Measurements from ENCODE around the gene PTPRF. TPM values are rescaled to one million over a fixed set of nuclear protein-coding genes. Genes with fewer than 3 reads are reported as not detected.

The PTPRF gene
- total RNA-seq, 4 donors from 2014 or later = 204 to 236 (median 231) TPM

DNA sequence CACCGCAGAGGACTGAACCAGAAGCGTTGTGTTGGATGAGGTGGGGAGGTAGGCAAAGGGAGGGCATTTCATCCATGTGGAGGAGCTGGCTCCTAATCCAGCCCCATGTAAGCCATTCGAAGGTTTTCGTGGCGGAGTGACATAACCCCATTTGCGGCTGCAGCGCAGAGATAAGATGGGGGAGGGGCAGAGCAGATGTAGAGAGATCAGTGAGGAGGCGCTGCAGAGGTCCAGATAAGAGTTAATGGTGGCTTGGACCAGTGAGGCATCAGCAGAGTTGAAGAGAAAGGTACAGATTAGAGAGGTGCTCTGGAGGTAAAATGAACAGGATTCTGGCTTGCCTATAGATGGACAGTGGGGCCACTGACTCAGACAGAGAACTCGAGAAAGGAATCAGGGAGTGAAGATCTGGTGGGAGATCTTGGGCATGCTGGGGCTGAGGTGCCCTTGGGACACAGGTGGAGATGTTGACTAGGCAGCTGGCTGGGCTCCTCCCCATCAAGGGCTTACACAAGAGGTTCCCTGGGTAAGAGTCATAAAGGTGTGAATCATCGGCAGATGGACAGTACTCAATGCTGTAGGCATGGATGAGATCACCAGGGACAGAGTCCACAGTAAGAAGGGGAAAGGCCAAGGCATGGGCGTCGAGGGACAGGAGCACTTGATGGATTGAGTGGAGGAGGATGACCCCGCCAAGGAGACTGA, 7.8 kb upstream of the PTPRF start:
- TF ChIP-seq, protein P1, sequence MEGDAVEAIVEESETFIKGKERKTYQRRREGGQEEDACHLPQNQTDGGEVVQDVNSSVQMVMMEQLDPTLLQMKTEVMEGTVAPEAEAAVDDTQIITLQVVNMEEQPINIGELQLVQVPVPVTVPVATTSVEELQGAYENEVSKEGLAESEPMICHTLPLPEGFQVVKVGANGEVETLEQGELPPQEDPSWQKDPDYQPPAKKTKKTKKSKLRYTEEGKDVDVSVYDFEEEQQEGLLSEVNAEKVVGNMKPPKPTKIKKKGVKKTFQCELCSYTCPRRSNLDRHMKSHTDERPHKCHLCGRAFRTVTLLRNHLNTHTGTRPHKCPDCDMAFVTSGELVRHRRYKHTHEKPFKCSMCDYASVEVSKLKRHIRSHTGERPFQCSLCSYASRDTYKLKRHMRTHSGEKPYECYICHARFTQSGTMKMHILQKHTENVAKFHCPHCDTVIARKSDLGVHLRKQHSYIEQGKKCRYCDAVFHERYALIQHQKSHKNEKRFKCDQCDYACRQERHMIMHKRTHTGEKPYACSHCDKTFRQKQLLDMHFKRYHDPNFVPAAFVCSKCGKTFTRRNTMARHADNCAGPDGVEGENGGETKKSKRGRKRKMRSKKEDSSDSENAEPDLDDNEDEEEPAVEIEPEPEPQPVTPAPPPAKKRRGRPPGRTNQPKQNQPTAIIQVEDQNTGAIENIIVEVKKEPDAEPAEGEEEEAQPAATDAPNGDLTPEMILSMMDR (IDR thresholded peaks at IDR 0.05) = no peak
- TF ChIP-seq POLR2A (IDR thresholded peaks at IDR 0.05) = no peak
- DNase-seq (ENCODE audit: low spot score in 2 of 2) = no peak
- no peak overlapping the region for H3K4me3 ChIP-seq (ENCODE audit: low read depth, poor library complexity, severe bottlenecking)
- intact Hi-C loops (cut with DNase I; ENCODE audit: low total_unique reads) = loop anchor here (10.0 kb wide), 1 partner anchor 412 kb away; the partner anchor contains the start of gene ARTN
- WGBS, 2 donors = 74 to 78% methylated on average over 13 of the region's 13 CpGs

DNA sequence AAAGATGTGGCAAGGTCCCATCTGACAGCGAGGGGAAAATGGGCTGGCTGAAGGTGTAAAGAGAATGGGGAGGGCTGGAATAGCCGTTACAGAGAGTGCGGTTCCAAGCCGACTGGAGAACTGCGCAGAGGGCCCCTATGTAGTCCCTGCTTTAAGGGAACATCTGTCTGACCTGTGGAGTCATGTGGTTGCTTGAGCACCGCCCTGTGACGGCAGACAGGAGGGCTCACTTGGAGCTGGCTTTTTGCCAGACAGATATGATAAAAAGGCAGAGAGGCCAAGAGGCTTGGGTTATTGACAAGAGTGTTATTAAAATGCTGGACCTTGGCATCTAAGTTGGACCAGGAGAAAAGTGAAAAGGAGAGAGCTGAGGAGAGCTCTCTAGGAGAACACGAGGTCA, 5.9 kb upstream of the PTPRF start:
- no peak for DNase-seq (ENCODE audit: low spot score in 2 of 2)

GRCh38 chr1:43526002-43526401, 4.7 kb upstream of the PTPRF start:
- intact Hi-C loops (cut with DNase I; ENCODE audit: low total_unique reads) = loop anchor here (10.0 kb wide), 1 partner anchor 409 kb away; the partner anchor contains the start of gene ARTN
- no peak overlapping the region for H3K4me3 ChIP-seq (ENCODE audit: low read depth, poor library complexity, severe bottlenecking)
- TF ChIP-seq POLR2A (IDR thresholded peaks at IDR 0.05) = no peak
- TF ChIP-seq, protein P1 (IDR thresholded peaks at IDR 0.05) = no peak
- 77 to 81% methylated on average over 10 of the region's 10 CpGs for WGBS, 2 donors
- DNase-seq (ENCODE audit: low spot score in 2 of 2) = no peak

More for the DNA sequence above, 5.9 kb upstream of the PTPRF start:
- WGBS, 2 donors = 73 to 75% methylated on average over 8 of the region's 8 CpGs
- TF ChIP-seq, protein P1 (IDR thresholded peaks at IDR 0.05) = no peak
- no peak for TF ChIP-seq POLR2A (IDR thresholded peaks at IDR 0.05)
- intact Hi-C loops (cut with DNase I; ENCODE audit: low total_unique reads) = loop anchor here (10.0 kb wide), 1 partner anchor 410 kb away; the partner anchor contains the start of gene ARTN
- H3K4me3 ChIP-seq (ENCODE audit: low read depth, poor library complexity, severe bottlenecking) = no peak overlapping the region

GRCh38 chr1:43527111-43527878, 3.4 kb upstream of the PTPRF start:
- no peak overlapping the region for H3K4me3 ChIP-seq (ENCODE audit: low read depth, poor library complexity, severe bottlenecking)
- 88 to 91% methylated on average over 12 of the region's 12 CpGs for WGBS, 2 donors
- DNase-seq (ENCODE audit: low spot score in 2 of 2) = no peak
- TF ChIP-seq POLR2A (IDR thresholded peaks at IDR 0.05) = no peak
- TF ChIP-seq, protein P1 (IDR thresholded peaks at IDR 0.05) = no peak
- intact Hi-C loops (cut with DNase I; ENCODE audit: low total_unique reads) = loop anchor here (10.0 kb wide), 1 partner anchor 408 kb away; the partner anchor contains the start of gene ARTN

DNA sequence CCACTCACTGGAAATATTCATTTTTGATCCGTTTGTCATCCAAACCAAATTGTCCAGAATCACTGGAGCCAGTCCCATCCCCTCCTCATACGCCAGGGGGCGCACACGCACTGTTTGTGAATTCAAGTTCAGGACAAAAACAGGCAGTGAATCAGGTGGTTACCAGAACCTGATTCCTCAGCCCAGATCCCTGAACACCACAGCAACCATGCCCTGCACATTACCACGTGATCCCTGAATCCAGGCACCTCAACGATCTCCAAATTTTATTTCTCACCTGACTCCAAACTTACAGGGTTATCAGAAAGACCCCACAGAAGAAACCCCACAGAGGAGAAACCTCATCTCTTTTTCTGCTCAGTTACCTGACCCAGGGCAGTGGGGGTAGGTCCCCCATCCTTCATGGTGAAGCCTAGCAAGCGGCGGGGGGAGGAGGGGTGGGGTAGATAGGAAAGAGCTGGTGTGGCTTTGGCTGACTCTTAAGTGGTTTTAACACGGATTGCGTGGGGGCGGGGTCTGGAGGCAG, 1.4 kb upstream of the PTPRF start:
- intact Hi-C loops (cut with DNase I; ENCODE audit: low total_unique reads) = loop anchor here (10.0 kb wide), 1 partner anchor 406 kb away; the partner anchor contains the start of gene ARTN
- no peak for TF ChIP-seq POLR2A (IDR thresholded peaks at IDR 0.05)
- TF ChIP-seq, protein P1 (IDR thresholded peaks at IDR 0.05) = peak in 2 of 3 donors; percentile 72 to 94
- 11 to 13% methylated on average over 11 of the region's 11 CpGs for WGBS, 2 donors
- no peak overlapping the region for H3K4me3 ChIP-seq (ENCODE audit: low read depth, poor library complexity, severe bottlenecking)
- DNase-seq (ENCODE audit: low spot score in 2 of 2) = peak; percentile 88 to 97

All from lower leg skin (tissue), 4 donors.